NCI-H2227 treated with DMSO at 0.1 percent for 48 hours (cell line): ENCODE data around the gene GXYLT1.
"Not testable (repeated sequence)": the region's sequence is repeated elsewhere in the genome, so short reads cannot be mapped to it uniquely, and the experiment has no call there.

Source experiments
- DNase-seq: peaks from one replicate; lab custom pipeline; 2025; lab: John Stamatoyannopoulos, UW

GXYLT1 gene

DNA sequence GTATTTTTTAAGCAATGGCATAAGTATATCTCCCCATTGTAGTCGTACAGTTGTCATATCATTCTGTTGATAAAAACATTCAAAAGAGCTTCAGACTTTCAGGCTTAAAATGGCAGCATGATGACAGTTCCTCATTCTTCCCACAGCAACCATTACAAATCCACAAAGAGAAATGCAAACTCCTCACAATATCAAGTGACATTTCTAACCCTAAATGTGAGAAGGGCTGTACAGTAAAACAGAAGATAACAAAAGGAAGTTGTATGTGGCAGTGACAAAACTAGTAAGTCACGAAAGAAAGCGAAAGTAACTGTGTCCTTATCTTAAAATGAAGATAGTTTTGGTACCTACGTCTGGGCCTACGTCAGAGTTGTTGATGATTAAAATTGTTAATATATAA lies 46.7 kb downstream of the GXYLT1 start:
- DNase-seq, result no peak

- no peak for DNase-seq
Observed at GRCh38 chr12:42094277-42094676, 50.4 kb downstream of the GXYLT1 start.

GRCh38 chr12:42091769-42092168 lies 52.9 kb downstream of the GXYLT1 start:
- DNase-seq, result no peak

DNA sequence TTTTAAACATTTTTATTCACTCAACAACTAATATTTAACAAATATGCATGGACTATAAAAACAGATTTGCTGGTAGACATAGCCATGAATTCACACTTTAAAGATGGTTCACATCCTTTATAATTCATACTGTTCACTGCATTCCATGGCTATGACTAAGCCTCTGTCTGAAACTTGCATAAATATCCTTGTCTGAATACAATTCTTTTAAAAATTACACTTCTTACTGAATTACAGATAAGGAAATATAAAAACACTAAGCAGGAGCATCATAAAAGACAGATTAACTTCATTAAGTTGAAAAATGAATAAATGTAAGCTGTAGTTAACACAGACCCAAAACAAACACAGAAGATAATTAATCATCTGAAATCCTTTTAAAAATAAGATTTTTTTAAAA lies 53.8 kb downstream of the GXYLT1 start:
- no peak for DNase-seq

DNA sequence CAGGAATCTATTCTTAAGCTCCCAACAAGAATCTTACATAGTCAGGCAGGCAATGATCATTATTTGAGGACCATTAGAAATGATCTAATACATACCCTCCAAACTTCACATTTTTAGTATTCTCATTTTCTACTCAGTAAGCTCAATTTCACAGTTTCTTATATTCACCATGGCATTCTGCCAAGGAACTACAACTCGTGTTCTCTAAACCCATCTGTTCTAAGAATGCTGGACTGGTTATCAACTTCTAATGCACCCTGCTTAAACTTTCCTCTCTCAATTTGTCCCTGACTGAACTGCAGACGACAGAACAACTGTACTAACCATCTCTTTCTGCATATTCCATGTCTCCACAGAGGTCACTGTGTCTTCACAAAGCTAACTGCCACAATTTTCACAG lies 58.6 kb downstream of the GXYLT1 start:
- no peak for DNase-seq

DNA sequence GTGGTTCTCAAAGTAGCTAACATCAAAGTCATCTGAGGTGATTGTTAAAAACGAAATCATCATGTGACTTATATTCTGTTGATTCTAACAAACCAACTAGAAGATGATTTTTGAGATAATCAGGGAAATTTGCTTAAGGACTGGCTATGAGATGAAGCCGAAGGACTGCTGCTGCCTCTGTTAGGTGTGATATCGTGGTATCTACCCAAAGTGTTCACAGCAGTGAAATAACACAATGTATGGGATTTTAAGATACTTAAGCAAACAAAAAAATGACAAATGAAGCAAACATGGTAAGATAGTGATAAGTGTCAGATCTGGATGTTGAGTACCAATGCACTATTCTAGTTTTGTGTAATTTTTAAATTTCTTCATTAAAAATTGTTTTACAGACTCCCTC lies 59.1 kb downstream of the GXYLT1 start:
- no peak for DNase-seq

- DNase-seq, result no peak
Observed at GRCh38 chr12:42084522-42084921, 60.2 kb downstream of the GXYLT1 start.

DNA sequence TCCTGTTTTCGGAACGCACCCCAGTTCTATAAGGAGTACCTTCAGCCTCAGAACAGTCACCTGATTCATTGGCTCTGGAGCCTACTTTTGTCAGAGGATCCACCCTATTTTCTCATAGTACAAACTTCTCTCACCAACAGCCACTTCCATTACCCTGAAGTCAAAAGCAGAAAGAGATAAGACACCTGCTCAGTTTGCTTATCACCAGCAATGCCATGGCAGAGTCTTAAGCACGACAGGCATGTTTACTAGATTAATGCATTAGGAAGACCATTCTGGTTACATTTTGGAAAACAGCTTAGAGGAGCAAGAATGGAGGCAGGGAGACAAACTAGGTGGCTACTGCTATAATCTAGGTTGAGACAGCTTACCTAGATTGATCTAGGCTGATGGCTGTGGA lies 67.7 kb downstream of the GXYLT1 start:
- DNase-seq, result no peak

GRCh38 chr12:42070036-42070435 lies 74.6 kb downstream of the GXYLT1 start:
- no peak for DNase-seq

GRCh38 chr12:42059127-42059526 lies 85.5 kb downstream of the GXYLT1 start:
- DNase-seq, result no peak

DNA sequence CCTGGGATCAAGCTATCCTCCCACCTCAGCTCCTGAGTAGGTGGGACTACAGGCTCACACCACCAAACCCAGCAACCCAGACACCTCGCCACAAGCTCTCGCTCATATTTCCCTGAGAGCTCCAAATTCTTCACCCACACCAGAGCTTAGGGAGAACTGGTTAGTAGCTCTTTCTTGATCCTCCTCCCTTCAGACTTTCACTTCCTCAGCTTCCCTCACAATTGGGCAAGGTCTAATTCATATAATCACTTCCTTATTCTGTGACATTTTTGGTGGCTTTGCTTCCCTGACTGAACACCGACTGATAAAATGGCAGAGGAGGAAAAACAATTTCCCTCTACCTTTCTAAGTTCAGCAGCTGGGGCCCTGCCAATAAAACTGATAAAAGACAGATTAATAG lies 88.5 kb downstream of the GXYLT1 start:
- no peak for DNase-seq

GRCh38 chr12:42053456-42053855 lies 91.2 kb downstream of the GXYLT1 start:
- DNase-seq, result no peak

GRCh38 chr12:42048980-42049379 lies 95.7 kb downstream of the GXYLT1 start:
- DNase-seq, result not testable (repeated sequence)

GRCh38 chr12:42039577-42039976 lies 105.1 kb downstream of the GXYLT1 start:
- no peak for DNase-seq

DNA sequence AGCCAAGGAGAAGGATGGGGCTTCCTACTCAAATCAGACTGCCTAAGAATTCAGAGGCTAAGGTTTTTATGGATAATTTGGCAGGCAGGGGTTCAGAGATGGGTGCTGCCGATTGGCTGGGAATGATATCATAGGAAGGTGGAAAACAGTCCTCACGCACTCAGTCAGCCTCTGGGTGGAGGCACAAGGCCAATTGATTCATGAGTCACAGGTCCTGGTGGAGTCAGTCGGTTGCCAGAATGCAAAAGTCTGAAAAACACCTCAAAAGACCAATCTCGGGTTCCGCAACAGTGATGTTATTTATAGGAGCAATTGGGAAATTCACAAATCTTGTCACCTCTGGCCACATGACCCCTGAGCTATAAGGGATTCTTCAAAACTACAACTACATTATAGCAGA lies 105.5 kb downstream of the GXYLT1 start:
- no peak for DNase-seq

GRCh38 chr12:42031847-42032564 lies 112.7 kb downstream of the GXYLT1 start:
- no peak for DNase-seq
